Urinary bladder (tissue), 4 donors: ENCODE data around the gene HSD17B12. TPM values are rescaled to one million over a fixed set of nuclear protein-coding genes. Genes with fewer than 3 reads are reported as not detected.

Source experiments
- DNase-seq: peaks from one replicate; pipeline ENCODE4 v3.0.0-alpha.2; 2015; ENCODE audit errors: extremely low spot score
- H3K27ac ChIP-seq: one replicate; pipeline ENCODE4 v1.5.1; 2013; ENCODE audit warnings: low read depth, mild to moderate bottlenecking, moderate library complexity
- H3K36me3 ChIP-seq: one replicate; pipeline ENCODE4 v1.6.1; 2013; ENCODE audit warnings: mild to moderate bottlenecking, moderate library complexity; ENCODE audit not compliant: insufficient read depth
- H3K4me1 ChIP-seq: one replicate; pipeline ENCODE4 v1.6.1; 2013; ENCODE audit warnings: mild to moderate bottlenecking, moderate library complexity; ENCODE audit not compliant: insufficient read depth
- H3K4me3 ChIP-seq: one replicate; pipeline ENCODE4 v1.5.1; 2013; ENCODE audit warnings: low read depth, low read length
- WGBS: extraction: QIAGEN DNeasy Blood & Tissue Kit; methylation state at CpG from one replicate; pipeline ENCODE4 v1.1.7; 2013; 5-methylcytosine and 5-hydroxymethylcytosine counted together
- polyA plus RNA-seq: library from polyadenylated mRNA; stranded (reverse); fragments of 200-250 nt; gene quantifications from one replicate; pipeline ENCODE4 v1.2.3, GENCODE V29; 2013
- total RNA-seq: library from RNA; depleted of rRNA; stranded (reverse); fragments of >200 nt; gene quantifications from one replicate; pipeline ENCODE4 v1.2.3, GENCODE V29; 2014
- donor health status: healthy with polysubstance abuse.
- donor health status: healthy.

The HSD17B12 gene
- total and polyA plus RNA-seq, 2 donors = 32.3 to 99.3 TPM

- under 1% methylated on average over 36 of the region's 36 CpGs for WGBS
- Histone ChIP-seq H3K36me3 (peaks cover 5% of the 10 kb centered on the region), H3K4me1 (no peaks in the 10 kb centered on the region), H3K4me3 (peak within 1 kb of the TSS; percentile 68), H3K27ac (no peak within 1 kb of the TSS)
- peak; percentile 83 for DNase-seq
These were observed 200.2 kb downstream of the HSD17B12 start, which contains the start of gene ALKBH3 for GRCh38 chr11:43880640-43881159. TSS of gene ALKBH3 (plus strand) at chr11:43880831. CDS start at chr11:43882653, 1,822 bp downstream.

GRCh38 chr11:43892851-43893250, 212.3 kb downstream of the HSD17B12 start:
- 50% methylated on average over 3 of the region's 3 CpGs for WGBS
- no peak for DNase-seq
- peaks cover 2% of the 10 kb centered on the region for H3K36me3 ChIP-seq
- H3K27ac ChIP-seq = no peak overlapping the region
- H3K4me3 ChIP-seq = no peak overlapping the region
- no peaks in the 10 kb centered on the region for H3K4me1 ChIP-seq

GRCh38 chr11:43894546-43894945, 214.0 kb downstream of the HSD17B12 start:
- 46% methylated on average over 2 of the region's 2 CpGs for WGBS
- Histone ChIP-seq H3K4me3 (no peak overlapping the region), H3K4me1 (no peaks in the 10 kb centered on the region), H3K36me3 (peaks cover 2% of the 10 kb centered on the region), H3K27ac (no peak overlapping the region)
- no peak for DNase-seq

- no peaks in the 10 kb centered on the region for H3K4me1 ChIP-seq
- H3K36me3 ChIP-seq = peaks cover 2% of the 10 kb centered on the region
- 92% methylated on average over 2 of the region's 2 CpGs for WGBS
- H3K4me3 ChIP-seq = no peak overlapping the region
- DNase-seq = no peak
- no peak overlapping the region for H3K27ac ChIP-seq
These were observed 215.1 kb downstream of the HSD17B12 start for GRCh38 chr11:43895601-43896000.

GRCh38 chr11:43898574-43898973, 218.0 kb downstream of the HSD17B12 start:
- peaks cover 4% of the 10 kb centered on the region for H3K36me3 ChIP-seq
- WGBS = 93% methylated on average over 7 of the region's 7 CpGs
- DNase-seq = no peak

GRCh38 chr11:43899094-43899493, 218.6 kb downstream of the HSD17B12 start:
- Histone ChIP-seq H3K4me3 (no peak overlapping the region), H3K27ac (no peak overlapping the region), H3K36me3 (peaks cover 4% of the 10 kb centered on the region), H3K4me1 (no peaks in the 10 kb centered on the region)
- 90% methylated on average over 13 of the region's 13 CpGs for WGBS
- no peak for DNase-seq

More at GRCh38 chr11:43898574-43898973, 218.0 kb downstream of the HSD17B12 start:
- H3K27ac ChIP-seq = no peak overlapping the region
- no peak overlapping the region for H3K4me3 ChIP-seq
- no peaks in the 10 kb centered on the region for H3K4me1 ChIP-seq

- H3K4me3 ChIP-seq = no peak overlapping the region
- 96% methylated on average over 4 of the region's 4 CpGs for WGBS
- H3K4me1 ChIP-seq = no peaks in the 10 kb centered on the region
- peaks cover 4% of the 10 kb centered on the region for H3K36me3 ChIP-seq
- no peak for DNase-seq
- no peak overlapping the region for H3K27ac ChIP-seq
These were observed 221.0 kb downstream of the HSD17B12 start for GRCh38 chr11:43901551-43901950.

GRCh38 chr11:43903078-43903477, 222.5 kb downstream of the HSD17B12 start:
- 90% methylated on average over 2 of the region's 2 CpGs for WGBS
- H3K36me3 ChIP-seq = peaks cover 2% of the 10 kb centered on the region

GRCh38 chr11:43903969-43904368, 223.4 kb downstream of the HSD17B12 start:
- Histone ChIP-seq H3K4me1 (no peaks in the 10 kb centered on the region), H3K36me3 (peaks cover 2% of the 10 kb centered on the region), H3K27ac (no peak overlapping the region), H3K4me3 (no peak overlapping the region)
- DNase-seq = no peak
- 90% methylated on average over 4 of the region's 4 CpGs for WGBS

More at GRCh38 chr11:43903078-43903477, 222.5 kb downstream of the HSD17B12 start:
- Histone ChIP-seq H3K4me3 (no peak overlapping the region), H3K4me1 (no peaks in the 10 kb centered on the region), H3K27ac (no peak overlapping the region)
- no peak for DNase-seq

GRCh38 chr11:43904742-43905535, 224.4 kb downstream of the HSD17B12 start:
- Histone ChIP-seq H3K27ac (peak overlapping the region; percentile 86), H3K36me3 (peaks cover 2% of the 10 kb centered on the region), H3K4me3 (no peak overlapping the region), H3K4me1 (no peaks in the 10 kb centered on the region)
- whole genome bisulfite sequencing = 41% methylated on average over 10 of the region's 10 CpGs
- no peak for DNase-seq

- 55% methylated on average over 2 of the region's 2 CpGs for WGBS
- Histone ChIP-seq H3K36me3 (peaks cover 2% of the 10 kb centered on the region), H3K27ac (no peak overlapping the region), H3K4me1 (no peaks in the 10 kb centered on the region), H3K4me3 (no peak overlapping the region)
- DNase-seq = peak; percentile 77
These were observed 225.3 kb downstream of the HSD17B12 start for GRCh38 chr11:43905813-43906241.
